GOT3 (cell line): ENCODE measurements around the gene GNG13.
A peak's percentile ranks its signal among the peaks of the same experiment; 100 is the strongest.

Source experiments
- DNase-seq: peaks from one replicate; lab custom pipeline; 2025; ENCODE audit warnings: mixed read lengths; lab: John Stamatoyannopoulos, UW

GNG13 gene

DNA sequence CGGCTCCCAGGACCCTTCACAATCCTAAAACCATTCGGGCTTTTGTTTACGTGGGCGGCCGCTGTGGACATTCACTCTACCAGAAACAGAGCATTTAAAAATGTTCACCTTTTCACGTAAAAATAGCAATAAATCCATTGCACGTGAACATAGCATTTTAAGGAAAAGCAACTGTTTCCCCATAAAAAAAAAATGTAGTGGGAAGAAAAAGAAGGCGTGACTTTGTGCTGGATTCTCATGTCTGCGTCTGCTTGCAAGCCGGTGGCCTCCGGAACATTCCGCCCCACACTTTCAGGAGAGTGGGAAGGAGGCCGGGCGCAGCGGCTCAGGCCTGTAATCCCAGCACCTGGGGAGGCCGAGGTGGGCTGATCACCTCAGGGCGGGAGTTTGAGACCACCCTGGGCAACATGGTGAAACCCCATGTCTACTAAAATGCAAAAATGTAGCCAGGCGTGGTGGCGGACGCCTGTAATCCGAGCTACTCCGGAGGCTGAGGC lies 13.4 kb upstream of the GNG13 start:
- DNase-seq: no peak

DNA sequence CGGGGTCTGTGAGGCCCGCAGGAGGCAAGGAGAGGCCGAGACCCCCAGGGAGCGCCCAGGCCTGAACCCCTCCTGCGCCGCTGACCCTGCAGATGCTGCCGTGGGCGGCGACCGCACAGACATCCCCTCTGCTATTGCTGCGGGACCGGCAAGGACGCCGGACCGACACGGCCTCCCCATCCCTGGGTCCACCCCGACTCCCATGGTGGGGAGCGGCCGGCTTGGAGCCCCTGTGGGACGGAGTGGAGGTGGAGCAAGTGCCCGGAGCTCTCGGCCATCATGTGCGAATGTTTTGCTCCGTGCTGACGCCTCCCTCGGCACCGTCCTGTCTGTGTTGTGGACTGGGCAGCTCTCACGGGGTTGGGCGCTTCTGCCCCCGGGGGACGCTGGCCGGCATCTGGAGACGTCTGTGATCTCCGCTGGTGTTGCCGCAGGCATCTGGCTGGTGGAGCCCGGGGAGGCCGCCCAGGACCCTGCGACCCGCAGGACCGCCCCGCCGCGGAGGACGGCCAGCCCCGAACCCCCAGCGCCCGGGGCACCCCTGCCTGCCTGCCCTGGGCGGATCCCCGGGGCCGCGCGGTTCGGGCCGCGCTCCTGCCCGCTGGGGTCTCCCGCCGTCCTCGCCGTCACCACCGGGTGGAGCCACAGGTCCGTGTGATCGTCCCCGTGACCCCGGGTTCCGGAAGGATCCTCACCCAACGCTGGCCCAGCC lies 12.8 kb upstream of the GNG13 start:
- no peak for DNase-seq

DNA sequence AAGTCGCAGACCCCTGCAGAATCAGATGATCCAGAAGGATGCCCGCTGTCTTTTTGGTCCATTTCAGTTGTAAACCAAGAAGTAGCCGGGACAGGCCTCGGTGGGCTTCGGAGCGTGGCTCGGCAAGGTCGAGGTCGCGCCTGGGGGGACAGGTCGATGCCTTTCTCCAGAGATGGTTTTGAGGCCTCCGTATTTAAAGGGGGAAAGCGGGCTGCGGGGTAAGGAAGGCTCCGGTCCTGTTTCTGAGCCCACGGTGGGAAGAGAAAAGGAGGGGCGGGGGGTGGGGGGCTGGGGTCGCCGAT lies 7.5 kb upstream of the GNG13 start:
- no peak for DNase-seq

- peak; percentile 67 for DNase-seq
Observed at GRCh38 chr16:807347-808084, 7.0 kb upstream of the GNG13 start.

DNA sequence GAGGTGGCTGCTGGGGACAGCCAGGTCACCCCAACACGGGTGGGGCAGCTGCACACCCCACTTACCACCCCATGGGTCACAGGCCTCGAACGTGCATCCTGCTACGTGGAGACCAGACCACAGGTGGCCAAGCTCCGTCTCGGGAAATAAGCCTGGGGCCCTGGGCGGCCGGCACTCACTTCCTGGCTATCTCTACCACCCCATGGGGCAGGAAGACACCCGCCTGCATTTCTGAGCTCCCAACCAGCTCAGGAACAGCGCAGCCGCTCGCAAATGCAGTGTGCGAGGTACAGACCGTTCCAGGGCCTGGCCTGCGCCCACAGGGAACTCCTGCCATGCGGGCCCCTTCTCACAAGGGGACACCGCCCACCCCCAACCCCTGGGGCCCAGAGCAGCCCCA lies 4.9 kb upstream of the GNG13 start:
- DNase-seq: no peak

GRCh38 chr16:804193-805048 lies 3.9 kb upstream of the GNG13 start:
- DNase-seq: no peak

DNA sequence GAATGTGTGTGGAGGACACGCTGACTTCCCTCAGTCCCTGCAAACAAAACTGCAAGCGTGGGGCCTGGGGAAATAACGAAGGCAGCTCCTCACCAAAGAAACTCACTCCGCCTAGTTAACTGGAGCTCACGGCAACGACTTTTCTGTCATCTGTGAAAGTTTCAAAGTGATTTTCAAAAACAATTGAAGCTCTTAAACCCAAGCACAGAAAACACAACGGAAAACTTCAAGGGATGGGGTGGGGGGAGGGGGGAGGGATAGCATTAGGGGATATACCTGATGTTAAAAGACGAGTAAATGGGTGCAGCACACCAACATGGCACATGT lies 3.2 kb upstream of the GNG13 start:
- no peak for DNase-seq

DNA sequence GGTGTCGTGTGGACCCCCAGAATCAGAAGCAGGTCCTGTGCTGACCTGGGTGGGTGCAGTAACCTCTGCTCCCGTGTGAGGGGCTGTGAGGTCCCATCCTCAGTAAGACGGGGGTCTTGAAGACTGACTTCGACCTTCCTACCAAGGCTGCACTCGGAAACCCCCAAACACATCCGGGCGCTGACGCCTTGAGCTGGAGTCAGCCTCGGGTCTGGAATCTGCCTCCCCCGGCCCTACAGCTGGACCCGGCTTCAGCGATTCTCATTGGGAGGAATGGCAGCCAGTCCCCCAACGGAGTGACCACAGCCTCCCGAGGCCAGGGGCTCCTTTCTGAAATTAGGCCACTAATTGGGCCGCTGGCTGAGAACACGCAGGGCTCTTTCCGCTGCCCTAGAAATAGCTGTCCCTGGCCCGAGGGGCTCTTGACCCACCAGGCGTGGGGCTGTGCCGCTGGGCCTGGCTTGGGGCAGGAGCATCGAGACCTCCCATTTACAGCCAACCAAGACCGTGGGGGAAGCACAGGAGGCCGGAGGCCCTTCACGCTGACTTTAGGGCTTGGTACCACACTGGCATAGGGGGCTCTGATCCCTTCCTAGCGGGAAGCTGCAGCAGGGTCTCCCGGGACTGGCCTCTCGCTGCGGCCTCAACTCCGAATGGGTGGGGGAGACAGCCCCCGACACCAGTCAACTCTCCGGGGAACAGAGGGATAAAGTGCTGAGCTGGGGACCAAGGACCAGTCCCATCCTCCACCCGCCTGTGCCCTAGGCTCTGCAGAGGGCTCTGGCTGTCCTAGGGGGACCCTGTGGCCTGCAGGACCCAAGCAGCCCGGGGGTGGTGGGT lies 2.6 kb upstream of the GNG13 start:
- DNase-seq: no peak

DNA sequence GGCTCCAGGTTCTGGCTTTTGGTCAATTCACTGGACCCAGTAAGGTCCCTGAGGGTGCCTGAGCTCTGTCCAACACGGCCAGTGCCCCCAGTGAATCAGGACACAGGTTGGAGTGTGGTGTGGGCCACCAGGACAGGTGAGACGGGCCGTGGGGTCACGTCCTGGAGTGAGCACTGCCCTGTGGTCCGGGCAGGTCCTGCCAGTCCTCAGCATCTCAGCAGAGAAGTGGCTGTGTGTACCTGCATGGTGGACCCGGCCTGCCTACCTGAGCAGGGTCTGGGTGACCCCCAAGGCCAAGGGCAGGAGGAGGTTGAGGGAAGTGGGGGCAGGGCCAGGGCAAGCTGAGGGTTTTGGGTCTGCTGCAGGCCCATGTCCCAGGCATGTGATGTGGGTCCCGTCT lies 1.9 kb upstream of the GNG13 start:
- no peak for DNase-seq

GRCh38 chr16:801584-802363 lies 1.2 kb upstream of the GNG13 start:
- no peak for DNase-seq

DNA sequence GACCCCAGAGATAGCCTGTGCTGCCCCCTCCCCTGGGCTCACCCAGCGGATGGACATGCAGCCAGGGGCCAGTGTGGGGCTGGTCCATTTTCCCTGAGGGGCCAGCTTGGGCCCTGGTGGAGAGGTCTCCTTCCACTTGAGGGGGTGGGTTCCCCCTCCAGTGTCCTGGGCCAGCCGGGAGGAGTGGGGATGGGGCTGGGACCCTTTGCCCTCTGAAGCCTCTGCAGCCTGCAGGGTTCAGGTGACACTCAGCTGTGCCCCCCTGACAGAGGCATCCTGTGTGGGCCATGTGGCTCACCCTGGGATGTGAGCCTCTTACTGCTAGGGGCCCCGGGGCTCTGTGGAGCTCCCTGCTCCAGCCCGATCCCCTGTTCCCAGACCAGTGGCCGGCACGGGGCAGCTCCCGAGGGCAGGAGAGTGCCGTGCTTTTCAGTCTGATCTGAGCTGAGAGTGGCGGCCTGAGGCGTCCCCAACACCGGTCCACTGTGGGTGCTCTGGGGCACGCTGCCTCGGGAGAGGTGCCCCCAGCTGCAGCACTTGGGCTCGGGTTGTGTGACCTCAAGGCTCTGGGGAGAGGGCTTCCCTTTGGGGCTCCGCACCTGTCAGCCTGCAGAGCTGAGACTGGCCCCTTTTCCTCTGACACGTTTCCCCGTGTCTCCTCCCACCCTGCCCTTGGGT lies 439 bp upstream of the GNG13 start:
- no peak for DNase-seq

- no peak for DNase-seq
Observed at GRCh38 chr16:799111-799947, 1.2 kb downstream of the GNG13 start.

DNA sequence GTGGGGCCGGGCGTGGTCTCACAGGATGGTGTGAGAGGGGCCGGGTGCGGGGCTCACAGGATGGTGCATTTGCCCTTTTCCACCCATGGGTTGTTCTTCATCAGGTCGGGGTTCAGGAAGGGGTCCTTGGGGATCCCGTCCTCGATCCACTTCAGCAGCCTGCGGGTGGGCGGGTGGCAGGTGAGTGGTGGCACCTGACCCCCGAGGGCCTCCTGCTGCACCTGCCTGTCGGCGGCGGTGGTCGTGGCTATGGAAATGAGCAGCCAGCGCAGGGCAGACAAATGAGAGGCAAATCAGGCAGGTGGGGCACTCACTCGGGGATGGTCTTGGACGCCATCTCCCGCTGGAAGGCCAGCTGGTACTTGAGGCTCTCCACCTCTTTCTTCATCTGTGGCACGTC lies 1.9 kb downstream of the GNG13 start:
- DNase-seq: no peak

DNA sequence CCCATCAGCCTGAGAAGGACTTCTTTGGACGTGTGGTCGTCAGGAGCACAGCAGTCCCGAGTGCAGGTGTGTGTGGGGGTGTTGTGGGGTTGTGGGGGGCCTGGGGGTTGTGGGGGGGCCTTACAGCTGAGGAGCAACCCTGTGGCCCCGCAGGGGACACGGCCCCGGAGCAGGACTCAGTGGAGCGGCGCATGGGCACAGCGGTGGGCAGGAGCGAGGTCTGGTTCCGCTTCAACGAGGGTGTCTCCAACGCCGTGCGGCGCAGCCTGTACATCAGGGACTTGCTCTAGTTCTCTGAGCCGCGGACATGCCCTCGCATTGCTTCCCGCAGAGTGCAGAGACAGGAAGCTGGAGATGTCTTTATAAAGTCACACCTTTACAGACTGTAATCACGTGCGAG lies 2.8 kb downstream of the GNG13 start:
- DNase-seq: no peak

DNA sequence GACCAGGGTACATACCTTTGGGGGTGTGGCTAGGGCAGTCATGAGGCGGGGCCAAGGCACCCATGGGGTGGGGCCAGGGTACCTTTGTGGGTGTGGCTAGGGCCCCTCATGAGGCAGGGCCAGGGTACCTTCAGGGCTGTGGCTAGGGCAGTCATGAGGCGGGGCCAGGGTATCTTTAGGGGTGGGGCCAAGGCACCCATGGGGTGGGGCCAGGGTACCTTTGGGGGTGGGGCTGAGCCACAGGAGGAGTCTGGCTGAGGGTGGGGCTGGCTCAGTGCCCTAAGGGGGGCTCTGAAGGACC lies 3.5 kb downstream of the GNG13 start:
- no peak for DNase-seq

GRCh38 chr16:796296-797119 lies 4.0 kb downstream of the GNG13 start:
- DNase-seq: no peak

DNA sequence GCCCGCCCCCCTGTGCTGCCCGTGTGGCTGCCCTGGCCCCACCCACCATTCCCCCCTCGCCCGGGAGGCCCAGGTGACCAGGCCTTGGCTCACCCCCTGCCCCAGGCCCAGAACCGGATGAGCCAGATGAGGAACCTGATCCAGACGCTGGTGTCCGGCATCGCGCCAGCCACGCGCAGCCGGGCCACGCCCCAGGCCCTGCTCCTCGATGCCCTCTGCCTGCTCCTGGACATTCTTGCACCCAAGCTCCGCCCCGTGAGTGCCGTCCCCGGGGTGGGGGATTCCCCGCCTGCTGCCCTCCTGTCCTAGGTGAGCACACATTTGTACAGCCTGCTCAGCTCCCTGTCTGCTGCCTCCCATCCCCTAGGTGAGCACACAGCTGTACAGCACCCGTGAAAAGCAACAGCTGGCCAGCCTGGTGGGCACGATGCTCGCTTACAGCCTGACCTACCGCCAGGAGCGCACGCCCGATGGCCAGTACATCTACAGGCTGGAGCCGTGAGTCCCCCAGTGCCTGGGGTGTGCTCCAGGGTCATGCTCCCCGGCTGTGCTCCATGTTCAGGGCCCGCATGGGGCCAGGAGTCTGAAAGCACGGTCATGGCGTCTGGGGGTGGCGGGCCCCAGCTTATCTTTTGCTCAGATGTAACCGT lies 4.8 kb downstream of the GNG13 start:
- DNase-seq: no peak

GRCh38 chr16:794853-795466 lies 5.6 kb downstream of the GNG13 start:
- DNase-seq: no peak
